PC-9 (cell line): Measurements from ENCODE around the gene UCHL1. TPM values are rescaled to one million over a fixed set of nuclear protein-coding genes. Genes with fewer than 3 reads are reported as not detected.

Source experiments
- Bru-seq: library from RNA; stranded (reverse); fragments of 400-500 nt; gene quantifications from one replicate; lab custom pipeline; 2021; lab: Mats Ljungman, UMichigan
- BruChase-seq, 2 experiments: library from RNA; stranded (reverse); fragments of 400-500 nt; gene quantifications; one replicate each; lab custom pipeline; 2021; lab: Mats Ljungman, UMichigan
- BruUV-seq: library from RNA; stranded (reverse); fragments of 400-500 nt; replicated peaks from 2 replicates; lab custom pipeline; 2021; lab: Mats Ljungman, UMichigan
- CTCF ChIA-PET: fragments of 300-600 bp; sonication (Branson Sonifier 250); formaldehyde crosslinking; loops from one replicate; lab custom pipeline; 2022; ENCODE audit warnings: antibody characterized with exemption; lab: Charles Lee
- POLR2A ChIA-PET: fragments of 300-600 bp; sonication (Branson Sonifier 250); formaldehyde crosslinking; loops from one replicate; lab custom pipeline; 2022; ENCODE audit warnings: antibody characterized with exemption; ENCODE audit not compliant: unreplicated experiment; lab: Charles Lee
- DNase-seq, 2 experiments: peaks; one replicate each; pipeline versions ENCODE4 v3.0.0 to v3.0.0-alpha.2; 2015 to 2022; ENCODE audit warnings: mixed read lengths in 1 of 2
- H2AFZ ChIP-seq: fragments of 200-600 bp; sonication (generic); 2 replicates; pipeline ENCODE4 v1.8.1; 2017; ENCODE audit warnings: antibody characterized with exemption
- H3F3A ChIP-seq: fragments of 200-600 bp; sonication (generic); 2 replicates; pipeline ENCODE4 v1.8.1; 2017; ENCODE audit warnings: antibody characterized with exemption, mild to moderate bottlenecking, low read depth; ENCODE audit not compliant: insufficient read depth
- H3K27ac ChIP-seq: fragments of 200-600 bp; sonication (generic); 2 replicates; pipeline ENCODE4 v1.6.1; 2016; ENCODE audit warnings: mixed run types
- H3K27me3 ChIP-seq: fragments of 200-600 bp; sonication (generic); 2 replicates; pipeline ENCODE4 v1.6.1; 2016; ENCODE audit warnings: low read depth, mixed run types; ENCODE audit not compliant: insufficient read depth
- H3K36me3 ChIP-seq: fragments of 200-600 bp; sonication (generic); 2 replicates; pipeline ENCODE4 v1.6.1; 2016; ENCODE audit warnings: low read depth, mixed run types
- H3K4me1 ChIP-seq: fragments of 200-600 bp; sonication (generic); replicated peaks from 2 replicates; pipeline ENCODE4 v1.6.1; 2016; ENCODE audit warnings: mixed run types; ENCODE audit not compliant: insufficient read depth
- H3K4me2 ChIP-seq: fragments of 200-600 bp; sonication (generic); 2 replicates; pipeline ENCODE4 v1.6.1; 2017; ENCODE audit warnings: mixed run types
- H3K4me3 ChIP-seq: fragments of 200-600 bp; sonication (generic); 2 replicates; pipeline ENCODE4 v1.6.1; 2016; ENCODE audit warnings: mixed run types
- H3K79me2 ChIP-seq: fragments of 200-600 bp; sonication (generic); 2 replicates; pipeline ENCODE4 v1.6.1; 2017; ENCODE audit warnings: low read depth, mixed run types
- H3K9me2 ChIP-seq: fragments of 200-600 bp; sonication (generic); 2 replicates; pipeline ENCODE4 v1.8.1; 2017; ENCODE audit warnings: mild to moderate bottlenecking; ENCODE audit not compliant: insufficient read depth
- H3K9me3 ChIP-seq: fragments of 200-600 bp; sonication (generic); 2 replicates; pipeline ENCODE4 v1.8.1; 2016; ENCODE audit warnings: low read depth; ENCODE audit not compliant: insufficient read depth
- H4K20me1 ChIP-seq: fragments of 200-600 bp; sonication (generic); 2 replicates; pipeline ENCODE4 v1.8.1; 2017; ENCODE audit not compliant: insufficient read depth
- EZH2 ChIP-seq: fragments of 200-600 bp; sonication (generic); IDR thresholded peaks from 2 replicates; pipeline ENCODE4 v1.8.0; 2017; ENCODE audit warnings: antibody characterized with exemption, low read depth
- intact Hi-C: fragments of 100-400 bp; cut with micrococcal nuclease; formaldehyde crosslinking; loops from one replicate; pipeline ENCODE4 v1.10.0; 2022; ENCODE audit not compliant: unreplicated experiment
- long read RNA-seq: library from polyadenylated mRNA; stranded (forward); transcript quantifications from one replicate; pipeline ENCODE4 v2.0.0, GENCODE V29; 2022
- total RNA-seq: library from RNA; stranded (reverse); gene quantifications from 2 replicates; pipeline ENCODE4 v1.2.3, GENCODE V29; 2021
- TF ChIP-seq, protein P1 (sequence below): fragments of 200-600 bp; sonication (generic); conservative IDR thresholded peaks from 2 replicates; pipeline ENCODE4 v1.6.1; 2017; ENCODE audit warnings: mixed run types, antibody characterized with exemption, mild to moderate bottlenecking, moderate library complexity

Gene UCHL1
- total RNA-seq (1,253 and 1,355 TPM in 2 replicates), Bru-seq, nascent RNA (percentile 100 among the genes with signal in this experiment), BruChase-seq, experiment 1, labeled RNA remaining after a 2-hour chase (percentile 99 among the genes with signal in this experiment), BruChase-seq, experiment 2, labeled RNA remaining after a 6-hour chase (percentile 99 among the genes with signal in this experiment)
- long read RNA-seq, transcript UCHL1-209 (8 exons, 1,119 nt) = major isoform, 1,859 of 2,169 reads
- long read RNA-seq, transcript UCHL1-211 (6 exons, 862 nt) = minor isoform, 5 of 2,169 reads
- long read RNA-seq, transcript UCHL1-202 (8 exons, 1,578 nt) = minor isoform, 93 of 2,169 reads
- long read RNA-seq, partial matches to known transcripts = 76 of 2,169 reads
- long read RNA-seq, other reads (novel, unspliced or antisense) = 136 of 2,169 reads

DNA sequence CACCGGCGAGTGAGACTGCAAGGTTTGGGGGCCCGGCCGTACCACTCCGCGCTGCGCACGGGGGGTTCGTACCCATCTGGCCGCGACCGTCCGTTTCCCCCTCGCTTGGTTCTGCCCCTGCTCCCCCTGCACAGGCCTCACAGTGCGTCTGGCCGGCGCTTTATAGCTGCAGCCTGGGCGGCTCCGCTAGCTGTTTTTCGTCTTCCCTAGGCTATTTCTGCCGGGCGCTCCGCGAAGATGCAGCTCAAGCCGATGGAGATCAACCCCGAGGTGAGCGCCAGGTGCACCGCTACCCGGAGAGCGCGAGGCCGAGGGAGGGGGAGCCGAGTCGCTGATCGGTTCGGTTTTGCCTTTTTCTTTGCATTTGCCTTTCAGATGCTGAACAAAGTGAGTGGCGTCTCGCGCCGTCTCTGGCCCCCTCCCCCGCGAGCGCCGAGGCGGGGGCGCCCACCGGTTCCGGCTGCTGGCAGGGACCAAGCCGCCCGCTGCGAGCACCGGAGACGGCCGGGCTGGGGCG, at the start of gene UCHL1:
Gene UCHL1, plus strand, starts transcription at position 189 of the 517 bp plus-strand sequence. Its CDS starts 49 bp downstream, at position 238.
- H3K9me2 ChIP-seq = no peaks in the 10 kb centered on the region
- intact Hi-C loops = loop anchor here (1.0 to 2.0 kb wide), 4 partner anchors 39 to 678 kb away; partner anchors contain the start of gene TMEM33
- H2AFZ ChIP-seq = peak within 1 kb of the TSS; percentile 82
- H3K4me3 ChIP-seq = peak within 1 kb of the TSS; percentile 99
- ChIA-PET CTCF (interaction anchor here (0.7 to 1.3 kb wide), 2 partner anchors 52 to 332 kb away, joined by 3 to 5 read pairs; no protein-coding TSS in a partner anchor), POLR2A (interaction anchor here (0.5 to 1.1 kb wide), 14 partner anchors 21 to 815 kb away, joined by 3 to 16 read pairs (median 4); partner anchors contain the start of gene APBB2)
- TF ChIP-seq EZH2 = no peak
- TF ChIP-seq, protein P1, sequence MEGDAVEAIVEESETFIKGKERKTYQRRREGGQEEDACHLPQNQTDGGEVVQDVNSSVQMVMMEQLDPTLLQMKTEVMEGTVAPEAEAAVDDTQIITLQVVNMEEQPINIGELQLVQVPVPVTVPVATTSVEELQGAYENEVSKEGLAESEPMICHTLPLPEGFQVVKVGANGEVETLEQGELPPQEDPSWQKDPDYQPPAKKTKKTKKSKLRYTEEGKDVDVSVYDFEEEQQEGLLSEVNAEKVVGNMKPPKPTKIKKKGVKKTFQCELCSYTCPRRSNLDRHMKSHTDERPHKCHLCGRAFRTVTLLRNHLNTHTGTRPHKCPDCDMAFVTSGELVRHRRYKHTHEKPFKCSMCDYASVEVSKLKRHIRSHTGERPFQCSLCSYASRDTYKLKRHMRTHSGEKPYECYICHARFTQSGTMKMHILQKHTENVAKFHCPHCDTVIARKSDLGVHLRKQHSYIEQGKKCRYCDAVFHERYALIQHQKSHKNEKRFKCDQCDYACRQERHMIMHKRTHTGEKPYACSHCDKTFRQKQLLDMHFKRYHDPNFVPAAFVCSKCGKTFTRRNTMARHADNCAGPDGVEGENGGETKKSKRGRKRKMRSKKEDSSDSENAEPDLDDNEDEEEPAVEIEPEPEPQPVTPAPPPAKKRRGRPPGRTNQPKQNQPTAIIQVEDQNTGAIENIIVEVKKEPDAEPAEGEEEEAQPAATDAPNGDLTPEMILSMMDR = no peak
- H3K4me2 ChIP-seq = peak within 1 kb of the TSS; percentile 93
- peak within 1 kb of the TSS; percentile 90 for H3K27ac ChIP-seq
- peaks cover 41% of the 10 kb centered on the region for H3K36me3 ChIP-seq
- DNase-seq = peak; percentile 72 to 90
- no peaks in the 10 kb centered on the region for H3K9me3 ChIP-seq
- peaks cover 39% of the 10 kb centered on the region for H4K20me1 ChIP-seq
- no TSS peak for BruUV-seq
- H3F3A ChIP-seq = peaks cover 50% of the 10 kb centered on the region
- H3K27me3 ChIP-seq = no peaks in the 10 kb centered on the region
- peaks cover 49% of the 10 kb centered on the region for H3K79me2 ChIP-seq
- peaks cover 33% of the 10 kb centered on the region for H3K4me1 ChIP-seq

DNA sequence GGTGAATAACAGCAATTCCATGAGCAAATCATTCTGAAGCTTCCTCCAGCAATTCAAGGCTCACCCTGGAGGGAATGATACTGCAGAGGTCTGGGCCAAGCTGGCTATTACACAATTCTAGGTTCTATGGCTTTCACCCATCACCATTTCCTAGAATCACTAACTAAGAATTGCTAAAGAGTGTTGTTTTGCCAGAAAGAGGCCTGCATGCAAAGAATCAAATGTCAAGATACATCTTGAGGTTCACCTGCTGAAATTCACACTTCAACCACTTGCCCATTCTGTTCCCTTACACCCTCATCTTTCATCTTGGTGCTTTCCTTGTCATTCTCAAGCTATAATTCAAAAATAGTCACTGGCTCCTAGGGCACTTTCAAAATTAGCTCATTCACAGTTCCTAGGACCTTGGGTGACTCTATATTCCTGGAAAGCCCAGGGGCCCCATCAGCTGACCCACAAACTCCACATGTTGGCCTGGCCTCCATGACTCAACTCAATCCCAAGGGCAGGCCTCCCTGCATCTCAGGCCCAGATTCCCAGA, 49.4 kb upstream of the UCHL1 start:
- CTCF ChIA-PET = no interaction called here
- no peak for DNase-seq
- no peak overlapping the region for H2AFZ ChIP-seq

More for the DNA sequence above, 49.4 kb upstream of the UCHL1 start:
- Histone ChIP-seq H3K79me2 (peaks cover 38% of the 10 kb centered on the region), H3K27me3 (no peaks in the 10 kb centered on the region), H4K20me1 (no peaks in the 10 kb centered on the region), H3F3A (no peaks in the 10 kb centered on the region; the same call in 1 of the 2 replicates), H3K9me3 (no peaks in the 10 kb centered on the region), H3K4me3 (no peak overlapping the region), H3K9me2 (no peaks in the 10 kb centered on the region), H3K27ac (no peak overlapping the region), H3K36me3 (no peaks in the 10 kb centered on the region), H3K4me1 (peaks cover 17% of the 10 kb centered on the region), H3K4me2 (no peak overlapping the region)
- intact Hi-C loops = loop anchor here (10.0 kb wide), 1 partner anchor 83 kb away; no protein-coding TSS in a partner anchor
- POLR2A ChIA-PET = no interaction called here
- BruUV-seq = no TSS peak
- TF ChIP-seq, protein P1 = no peak
- TF ChIP-seq EZH2 = no peak
